HG03139 (cell line): Measurements from ENCODE around the gene ACOT2.
A peak's percentile ranks its signal among the peaks of the same experiment; 100 is the strongest.
"Not testable (repeated sequence)": the region's sequence is repeated elsewhere in the genome, so short reads cannot be mapped to it uniquely, and the experiment has no call there.

Source experiments
- ATAC-seq: cut with Tn5 transposase; IDR thresholded peaks from one replicate; pipeline ENCODE4 v1.9.1; 2021; ENCODE audit not compliant: unreplicated experiment

The ACOT2 gene

GRCh38 chr14:73567951-73568885 lies 795 bp upstream of the ACOT2 start:
- ATAC-seq: no peak

DNA sequence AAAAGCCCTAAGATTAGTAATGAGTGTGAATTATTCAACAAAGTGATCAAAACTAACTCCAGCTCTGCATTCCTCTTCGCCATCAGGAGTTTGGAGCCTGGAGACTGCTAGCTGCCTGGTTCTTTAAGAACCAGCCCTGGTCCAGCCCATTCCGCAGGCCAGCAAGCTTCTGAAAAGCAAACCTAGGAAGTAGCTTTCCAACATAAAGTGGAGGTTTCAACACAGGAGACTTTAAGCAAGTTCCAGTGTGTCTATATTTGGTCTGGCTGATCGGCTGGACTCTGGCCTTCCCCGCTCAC lies 178 bp upstream of the ACOT2 start:
- ATAC-seq: not testable (repeated sequence)

DNA sequence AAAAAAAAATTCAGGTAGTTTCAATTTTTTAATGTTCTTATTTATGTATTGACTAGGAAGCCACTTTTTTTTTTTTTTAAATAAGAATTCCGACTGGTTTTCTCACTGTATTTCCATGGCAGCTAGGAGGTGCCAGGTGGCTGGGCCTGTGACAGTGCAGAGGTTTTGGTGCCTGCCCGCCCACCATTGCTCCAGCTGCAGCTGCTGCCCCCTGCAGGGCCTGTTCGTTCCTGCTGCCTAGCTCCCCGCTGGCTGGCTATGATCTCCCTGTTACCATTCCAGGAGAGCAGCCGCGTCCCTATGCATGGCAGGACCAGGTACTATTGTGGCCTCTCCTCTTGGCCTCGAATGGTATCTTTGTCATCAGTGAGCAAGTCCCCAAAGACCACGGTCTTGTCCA lies 1.9 kb downstream of the ACOT2 start:
- ATAC-seq: peak; percentile 39

GRCh38 chr14:73573034-73573433 lies 4.0 kb downstream of the ACOT2 start:
- not testable (repeated sequence) for ATAC-seq

DNA sequence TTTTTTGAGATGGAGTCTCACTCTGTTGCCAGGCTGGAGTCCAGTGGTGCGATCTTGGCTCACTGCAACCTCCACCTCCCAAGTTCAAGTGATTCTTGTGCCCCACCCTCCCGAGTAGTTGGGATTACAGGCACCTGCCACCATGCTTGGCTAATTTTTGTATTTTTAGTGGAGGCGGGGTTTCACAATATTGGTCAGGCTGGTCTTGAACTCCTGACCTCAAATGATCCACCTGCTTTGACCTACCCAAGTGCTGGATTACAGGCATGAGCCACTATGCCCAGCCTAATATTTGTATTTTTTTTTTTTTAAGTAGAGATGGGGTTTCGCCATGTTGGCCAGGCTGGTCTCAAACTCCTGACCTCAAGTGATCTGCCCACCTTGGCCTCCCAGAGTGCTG lies 4.7 kb downstream of the ACOT2 start:
- not testable (repeated sequence) for ATAC-seq

- ATAC-seq: not testable (repeated sequence)
Measured at GRCh38 chr14:73574251-73574650, 5.2 kb downstream of the ACOT2 start.

GRCh38 chr14:73576391-73576790 lies 7.4 kb downstream of the ACOT2 start:
- ATAC-seq: no peak

GRCh38 chr14:73577214-73577613 lies 8.2 kb downstream of the ACOT2 start:
- ATAC-seq: not testable (repeated sequence)

DNA sequence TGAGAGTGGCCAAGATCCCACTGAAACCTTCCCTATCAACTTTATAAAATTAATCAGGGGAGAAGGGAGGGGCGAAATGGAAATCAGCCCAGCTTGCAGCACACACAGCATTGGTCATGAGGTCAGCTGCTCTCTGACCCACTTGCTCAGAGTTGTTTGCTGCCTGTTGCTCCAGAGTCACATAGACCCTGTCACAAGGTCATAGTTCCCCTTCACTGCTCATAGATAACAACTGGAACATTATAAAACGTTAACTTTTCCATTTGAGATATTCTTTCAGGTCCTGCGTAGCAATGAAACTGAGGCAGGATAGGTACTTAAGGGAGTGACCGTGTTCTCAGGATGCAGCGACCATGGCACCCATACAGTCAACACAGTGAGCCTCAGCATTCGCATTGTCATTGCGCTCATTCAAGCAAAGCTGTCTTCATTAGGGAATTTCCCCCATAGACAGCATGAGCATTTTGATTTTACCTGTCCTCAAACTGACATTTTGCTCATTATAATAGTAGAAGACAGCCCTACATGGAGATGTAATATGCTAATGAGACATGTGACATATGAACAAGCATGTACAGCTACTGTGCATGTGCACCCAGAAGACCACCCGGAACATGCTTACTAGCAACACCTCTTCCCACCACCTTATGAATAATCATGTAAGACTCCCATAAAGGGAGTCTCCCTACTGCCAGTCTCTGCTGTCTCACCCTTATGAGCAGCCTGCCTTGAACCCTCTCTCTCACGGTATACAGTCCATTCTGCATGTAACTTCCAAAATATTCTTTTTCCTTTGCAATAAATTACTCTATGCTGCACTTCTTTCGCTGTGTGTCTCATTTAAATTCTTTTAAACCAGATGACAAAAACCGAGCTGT lies 13.3 kb downstream of the ACOT2 start:
- ATAC-seq: not testable (repeated sequence)

GRCh38 chr14:73588695-73589094 lies 19.7 kb downstream of the ACOT2 start:
- no peak for ATAC-seq

DNA sequence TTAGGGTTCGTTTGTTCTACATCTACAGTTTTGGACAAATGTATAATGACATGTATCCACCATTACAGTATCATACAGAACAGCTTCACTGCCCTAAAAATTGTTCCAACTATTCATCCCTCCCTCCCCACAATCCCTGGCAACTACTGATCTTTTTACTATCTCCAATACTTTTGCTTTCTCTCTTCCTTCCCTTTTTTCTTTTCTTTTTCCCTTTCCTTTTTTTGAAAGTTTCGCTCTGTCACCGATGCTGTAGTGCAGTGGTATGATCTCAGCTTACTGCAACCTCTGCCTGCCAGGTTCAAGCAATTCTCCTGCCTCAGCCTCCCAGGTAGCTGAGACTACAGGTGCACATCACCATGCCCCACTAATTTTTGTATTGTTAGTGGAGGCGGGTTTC lies 20.1 kb downstream of the ACOT2 start:
- no peak for ATAC-seq

DNA sequence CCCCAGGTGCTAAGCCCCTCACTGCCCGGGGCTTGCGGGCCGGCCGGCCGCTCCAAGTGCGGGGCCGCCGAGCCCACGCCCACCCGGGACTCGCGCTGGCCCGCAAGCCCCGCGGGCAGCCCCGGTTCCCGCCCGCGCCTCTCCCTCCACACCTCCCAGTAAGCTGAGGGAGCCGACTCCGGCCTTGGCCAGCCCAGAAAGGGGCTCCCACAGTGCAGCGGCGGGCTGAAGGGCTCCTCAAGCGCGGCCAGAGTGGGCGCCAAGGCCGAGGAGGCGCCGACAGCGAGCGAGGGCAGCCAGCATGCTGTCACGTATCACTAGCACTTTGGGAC lies 21.6 kb downstream of the ACOT2 start:
- ATAC-seq: not testable (repeated sequence)

DNA sequence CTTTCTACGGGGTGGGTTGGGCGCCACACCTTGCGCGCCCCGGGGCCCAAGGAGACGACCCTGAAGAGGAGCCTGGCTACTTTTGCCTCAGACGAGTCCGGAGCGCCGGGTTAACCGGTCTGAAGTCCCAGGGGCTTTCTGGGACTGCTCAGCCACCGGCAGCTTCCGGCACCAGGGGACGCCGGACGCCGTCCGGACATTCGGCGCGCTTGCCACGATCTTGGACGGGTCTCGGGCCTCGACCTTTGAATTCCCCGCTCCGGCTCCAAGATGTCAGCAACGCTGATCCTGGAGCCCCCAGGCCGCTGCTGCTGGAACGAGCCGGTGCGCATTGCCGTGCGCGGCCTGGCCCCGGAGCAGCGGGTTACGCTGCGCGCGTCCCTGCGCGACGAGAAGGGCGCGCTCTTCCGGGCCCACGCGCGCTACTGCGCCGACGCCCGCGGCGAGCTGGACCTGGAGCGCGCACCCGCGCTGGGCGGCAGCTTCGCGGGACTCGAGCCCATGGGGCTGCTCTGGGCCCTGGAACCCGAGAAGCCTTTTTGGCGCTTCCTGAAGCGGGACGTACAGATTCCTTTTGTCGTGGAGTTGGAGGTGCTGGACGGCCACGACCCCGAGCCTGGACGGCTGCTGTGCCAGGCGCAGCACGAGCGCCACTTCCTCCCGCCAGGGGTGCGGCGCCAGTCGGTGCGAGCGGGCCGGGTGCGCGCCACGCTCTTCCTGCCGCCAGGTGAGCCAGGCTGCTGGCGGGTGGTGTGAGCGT lies 22.9 kb downstream of the ACOT2 start, which contains the start of gene ACOT4:
Gene ACOT4, plus strand, starts transcription at position 184 of the 760 bp plus-strand sequence. Its CDS starts 87 bp downstream, at position 271.
- no peak for ATAC-seq

DNA sequence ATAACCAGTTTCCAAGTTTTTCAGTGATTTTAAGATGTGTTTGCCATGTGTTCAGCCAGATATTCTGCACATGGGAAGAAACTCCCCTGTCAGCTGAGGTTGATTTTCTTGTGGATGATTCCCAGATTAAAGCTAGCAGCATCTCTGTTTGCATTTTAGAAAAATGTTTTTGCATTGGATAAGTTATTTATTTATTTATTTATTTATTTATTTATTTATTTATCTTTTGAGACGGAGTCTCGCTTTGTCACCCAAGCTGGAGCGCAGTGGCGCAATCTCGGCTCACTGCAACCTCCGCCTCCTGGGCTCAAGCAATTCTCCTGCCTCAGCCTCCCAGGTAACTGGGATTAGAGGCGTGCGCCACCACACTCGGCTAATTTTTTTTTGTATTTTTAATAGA lies 25.5 kb downstream of the ACOT2 start:
- ATAC-seq: no peak

- no peak for ATAC-seq
Measured at GRCh38 chr14:73599499-73599898, 30.5 kb downstream of the ACOT2 start.

DNA sequence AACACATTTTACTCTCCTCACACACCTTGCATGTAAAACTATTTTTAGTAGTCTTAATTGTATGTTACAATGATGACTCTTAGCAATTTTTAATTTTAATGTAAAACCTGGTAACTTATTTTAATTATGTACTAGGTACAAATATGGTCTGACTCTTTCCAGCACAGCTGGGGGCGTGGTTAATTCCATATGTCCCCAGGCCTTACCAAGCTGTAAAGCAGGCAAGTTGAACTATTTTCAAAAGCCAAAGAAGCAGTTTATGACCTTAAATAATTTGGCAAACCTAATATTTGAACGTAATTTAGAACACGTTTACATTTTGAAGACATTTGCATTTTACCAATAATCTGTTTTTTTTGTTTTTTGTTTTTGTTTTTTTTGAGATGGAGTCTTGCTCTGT lies 34.0 kb downstream of the ACOT2 start:
- no peak for ATAC-seq

- no peak for ATAC-seq
Measured at GRCh38 chr14:73606271-73606670, 37.3 kb downstream of the ACOT2 start.

- no peak for ATAC-seq
Measured at GRCh38 chr14:73607241-73607640, 38.2 kb downstream of the ACOT2 start.

DNA sequence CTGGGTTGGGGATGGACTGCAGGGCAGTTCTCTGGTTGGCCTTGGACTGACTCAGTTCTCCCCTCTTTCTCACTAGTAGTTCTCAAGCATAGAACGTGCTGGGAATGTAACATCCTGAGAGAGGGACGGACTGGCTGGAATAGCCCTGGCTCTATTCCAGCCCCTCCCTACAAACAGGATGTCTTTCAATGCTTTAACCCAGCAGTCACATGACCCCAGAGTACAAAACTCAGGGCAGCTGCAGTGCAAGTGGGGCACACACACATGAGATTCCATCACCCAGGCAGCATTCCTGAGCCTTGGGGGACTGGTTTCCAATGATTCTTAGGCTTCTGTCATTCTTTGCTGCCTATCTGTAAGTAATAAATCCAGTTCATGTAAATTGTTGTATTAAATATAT lies 41.7 kb downstream of the ACOT2 start:
- no peak for ATAC-seq

GRCh38 chr14:73612339-73613045 lies 43.5 kb downstream of the ACOT2 start, which contains the start of gene ACOT6:
ACOT6 (plus strand) TSS chr14:73612517; CDS start chr14:73612572, 55 bp downstream.
- peak; percentile 78 for ATAC-seq

GRCh38 chr14:73613046-73613383 lies 44.0 kb downstream of the ACOT2 start:
- ATAC-seq: no peak
